Esophagus squamous epithelium (tissue), 5 donors: ENCODE data around the gene EVC. TPM values are rescaled to one million over a fixed set of nuclear protein-coding genes. Genes with fewer than 3 reads are reported as not detected.

Source experiments
- DNase-seq: peaks from one replicate; lab custom pipeline; 2025; lab: John Stamatoyannopoulos, UW
- H3K27ac ChIP-seq, 4 donors: fragments of 200-600 bp; sonication (generic); one replicate each; pipeline ENCODE4 v1.5.1; 2016 to 2019; ENCODE audit warnings: mild to moderate bottlenecking in 1 of 4
- H3K27me3 ChIP-seq, 4 donors: fragments of 200-600 bp; sonication (generic); 1 replicate in 3 of 4; 2 replicates in 1 of 4; pipeline versions ENCODE4 v1.5.1 to v1.6.0; 2017 to 2021; ENCODE audit warnings: antibody characterized with exemption in 1 of 4
- H3K36me3 ChIP-seq, 3 donors: fragments of 200-600 bp; sonication (generic); one replicate each; pipeline ENCODE4 v1.5.1; 2016 to 2019
- H3K4me1 ChIP-seq, 3 donors: fragments of 200-600 bp; sonication (generic); one replicate each; pipeline ENCODE4 v1.5.1; 2017 to 2019
- H3K4me3 ChIP-seq, 4 donors: fragments of 200-600 bp; sonication (generic); 1 replicate in 3 of 4; 2 replicates in 1 of 4; pipeline ENCODE4 v1.5.1; 2016 to 2019; ENCODE audit warnings: mild to moderate bottlenecking in 2 of 4, moderate library complexity in 1 of 4
- H3K9me3 ChIP-seq, 3 donors: fragments of 200-600 bp; sonication (generic); one replicate each; pipeline ENCODE4 v1.5.1; 2016 to 2019
- POLR2A ChIP-seq, 4 donors: fragments of 450-650 bp; IDR thresholded peaks; one replicate each; pipeline ENCODE4 v1.6.1; 2017; ENCODE audit warnings: antibody characterized with exemption in 4 of 4, mild to moderate bottlenecking in 4 of 4, moderate library complexity in 3 of 4
- WGBS, 2 donors: methylation state at CpG; one replicate each; pipeline ENCODE4 v1.1.5; 2018; 5-methylcytosine and 5-hydroxymethylcytosine counted together
- intact Hi-C: fragments of 100-400 bp; cut with DNase I; formaldehyde crosslinking; loops from one replicate; pipeline ENCODE4 v1.15.0; 2022
- total RNA-seq, 4 donors: library from RNA; depleted of rRNA; stranded (reverse); fragments of >200 nt; gene quantifications; one replicate each; pipeline ENCODE4 v1.1.0, GENCODE V29; 2016
- TF ChIP-seq, protein P1 (sequence below), 6 experiments: fragments of 450-650 bp in 4 of 6; fragments of 200-600 bp in 2 of 6; sonication (generic) in 2 of 6; IDR thresholded peaks; one replicate each; pipeline ENCODE4 v1.5.1; 2016 to 2019; ENCODE audit warnings: antibody characterized with exemption in 6 of 6, mild to moderate bottlenecking in 4 of 6, moderate library complexity in 4 of 6
- donor health status: DM: yes; HTN: yes; CAD: no.

Gene EVC
- total RNA-seq, 4 donors from 2014 or later: 4.2 to 17.2 (median 6.3) TPM

DNA sequence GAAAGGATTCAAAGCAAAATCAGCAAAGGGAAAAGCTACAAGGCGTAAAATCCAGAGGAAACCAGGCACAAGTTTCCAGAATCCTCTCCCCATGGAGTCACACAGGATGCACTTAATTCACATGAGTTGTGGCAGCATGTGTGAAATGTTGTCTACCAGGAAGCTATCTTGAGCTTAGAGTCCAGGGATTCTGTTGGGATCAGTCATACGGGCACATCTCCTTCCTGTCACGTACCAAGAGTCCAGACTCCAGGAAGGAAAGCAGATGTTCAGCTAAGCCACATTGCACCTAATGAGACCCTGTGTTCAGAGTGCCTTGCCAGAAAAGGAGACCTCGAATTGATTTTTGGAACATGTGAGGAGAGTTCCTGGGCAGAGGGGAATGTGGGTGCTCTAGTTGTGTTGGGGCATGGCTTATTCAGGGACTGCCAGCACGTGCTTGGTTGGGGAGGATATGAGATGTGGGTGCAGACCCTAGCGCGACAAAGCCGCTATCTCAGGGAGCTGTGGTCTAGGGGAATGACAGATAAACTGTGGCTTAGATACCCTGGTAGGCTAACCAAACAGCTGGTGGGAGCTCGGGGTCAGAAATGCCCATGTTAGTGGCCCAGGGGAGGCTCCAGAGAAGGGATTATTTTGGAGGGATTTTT is 70.0 kb downstream of the EVC start:
- Histone ChIP-seq H3K9me3 (peaks cover 0 to 10% (median 5%) of the 10 kb centered on the region in 3 donors), H3K27me3 (no peaks in the 10 kb centered on the region), H3K4me1 (no peaks in the 10 kb centered on the region), H3K4me3 (no peak overlapping the region), H3K27ac (no peak overlapping the region), H3K36me3 (peaks cover 0 to 36% (median 0%) of the 10 kb centered on the region in 3 donors)
- TF ChIP-seq, protein P1, sequence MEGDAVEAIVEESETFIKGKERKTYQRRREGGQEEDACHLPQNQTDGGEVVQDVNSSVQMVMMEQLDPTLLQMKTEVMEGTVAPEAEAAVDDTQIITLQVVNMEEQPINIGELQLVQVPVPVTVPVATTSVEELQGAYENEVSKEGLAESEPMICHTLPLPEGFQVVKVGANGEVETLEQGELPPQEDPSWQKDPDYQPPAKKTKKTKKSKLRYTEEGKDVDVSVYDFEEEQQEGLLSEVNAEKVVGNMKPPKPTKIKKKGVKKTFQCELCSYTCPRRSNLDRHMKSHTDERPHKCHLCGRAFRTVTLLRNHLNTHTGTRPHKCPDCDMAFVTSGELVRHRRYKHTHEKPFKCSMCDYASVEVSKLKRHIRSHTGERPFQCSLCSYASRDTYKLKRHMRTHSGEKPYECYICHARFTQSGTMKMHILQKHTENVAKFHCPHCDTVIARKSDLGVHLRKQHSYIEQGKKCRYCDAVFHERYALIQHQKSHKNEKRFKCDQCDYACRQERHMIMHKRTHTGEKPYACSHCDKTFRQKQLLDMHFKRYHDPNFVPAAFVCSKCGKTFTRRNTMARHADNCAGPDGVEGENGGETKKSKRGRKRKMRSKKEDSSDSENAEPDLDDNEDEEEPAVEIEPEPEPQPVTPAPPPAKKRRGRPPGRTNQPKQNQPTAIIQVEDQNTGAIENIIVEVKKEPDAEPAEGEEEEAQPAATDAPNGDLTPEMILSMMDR (IDR thresholded peaks at IDR 0.05): no peak
- TF ChIP-seq POLR2A (IDR thresholded peaks at IDR 0.05): no peak
- DNase-seq: no peak
- intact Hi-C loops: no loop called here
- 87 to 89% methylated on average over 9 of the region's 9 CpGs for WGBS, 2 donors

DNA sequence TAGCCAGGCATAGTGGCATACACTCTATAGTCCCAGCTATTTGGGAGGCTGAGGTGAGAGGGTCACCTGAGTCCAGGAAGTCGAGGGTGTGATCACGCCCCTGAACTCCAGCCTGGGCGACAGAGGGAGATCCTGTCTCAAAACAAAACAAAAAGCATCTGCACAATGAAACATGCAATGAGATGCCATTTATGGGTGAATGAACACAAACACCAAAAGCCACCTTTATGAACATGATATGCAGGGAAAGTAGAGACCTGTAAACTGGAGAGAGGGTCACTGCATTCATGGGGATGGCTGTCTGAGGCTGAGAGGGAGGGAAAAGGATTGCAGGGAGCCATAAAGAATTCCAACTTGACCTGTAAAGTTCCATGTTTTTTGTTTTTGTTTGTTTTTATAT is 70.7 kb downstream of the EVC start:
- H3K27ac ChIP-seq: no peak overlapping the region
- WGBS, 2 donors: 74 to 82% methylated on average over 3 of the region's 3 CpGs
- H3K27me3 ChIP-seq: no peaks in the 10 kb centered on the region
- TF ChIP-seq, protein P1 (IDR thresholded peaks at IDR 0.05): no peak
- TF ChIP-seq POLR2A (IDR thresholded peaks at IDR 0.05): no peak
- H3K9me3 ChIP-seq: peaks cover 0 to 3% (median 0%) of the 10 kb centered on the region in 3 donors
- H3K4me1 ChIP-seq: no peaks in the 10 kb centered on the region
- DNase-seq: no peak
- peaks cover 0 to 37% (median 0%) of the 10 kb centered on the region in 3 donors for H3K36me3 ChIP-seq
- intact Hi-C loops: no loop called here
- no peak overlapping the region for H3K4me3 ChIP-seq

DNA sequence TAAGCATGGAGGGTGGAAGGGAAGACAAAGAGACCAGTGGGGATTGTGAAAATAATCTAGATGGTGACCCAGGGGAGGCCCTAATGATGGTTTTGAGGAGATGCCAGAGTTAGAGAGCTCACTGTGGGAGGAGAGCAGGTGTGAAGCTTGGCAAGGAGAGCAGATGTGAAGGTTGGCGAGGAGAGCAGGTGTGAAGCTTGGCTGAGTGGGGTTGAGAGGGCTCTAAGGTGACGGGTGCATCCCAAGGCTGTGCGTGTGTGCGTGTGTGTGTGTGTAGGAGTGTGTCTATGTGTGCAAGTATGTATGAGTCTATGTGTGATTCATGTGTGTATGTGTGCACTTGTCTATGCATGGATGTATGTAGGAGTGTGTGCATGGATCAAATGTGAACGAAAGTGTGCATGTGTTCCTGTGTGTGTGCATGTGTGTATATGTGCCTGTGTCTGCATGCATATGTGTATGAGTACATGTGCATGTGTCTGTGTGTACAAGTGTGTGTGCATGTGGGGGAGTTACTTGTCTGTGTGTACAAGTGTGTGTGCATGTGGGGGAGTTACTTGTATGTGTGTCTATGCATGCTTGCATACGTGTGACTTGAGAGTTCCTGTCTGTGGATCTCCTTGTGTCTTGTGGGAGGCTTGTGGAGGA is 72.0 kb downstream of the EVC start:
- no peak for DNase-seq
- no peak overlapping the region for H3K27ac ChIP-seq
- no peak for TF ChIP-seq POLR2A (IDR thresholded peaks at IDR 0.05)
- TF ChIP-seq, protein P1 (IDR thresholded peaks at IDR 0.05): no peak
- intact Hi-C loops: no loop called here
- WGBS, 2 donors: 86 to 87% methylated on average over 6 of the region's 6 CpGs
- H3K27me3 ChIP-seq: no peaks in the 10 kb centered on the region
- peaks cover 0 to 45% (median 0%) of the 10 kb centered on the region in 3 donors for H3K36me3 ChIP-seq
- no peaks in the 10 kb centered on the region for H3K4me1 ChIP-seq
- no peaks in the 10 kb centered on the region for H3K9me3 ChIP-seq
- H3K4me3 ChIP-seq: no peak overlapping the region

DNA sequence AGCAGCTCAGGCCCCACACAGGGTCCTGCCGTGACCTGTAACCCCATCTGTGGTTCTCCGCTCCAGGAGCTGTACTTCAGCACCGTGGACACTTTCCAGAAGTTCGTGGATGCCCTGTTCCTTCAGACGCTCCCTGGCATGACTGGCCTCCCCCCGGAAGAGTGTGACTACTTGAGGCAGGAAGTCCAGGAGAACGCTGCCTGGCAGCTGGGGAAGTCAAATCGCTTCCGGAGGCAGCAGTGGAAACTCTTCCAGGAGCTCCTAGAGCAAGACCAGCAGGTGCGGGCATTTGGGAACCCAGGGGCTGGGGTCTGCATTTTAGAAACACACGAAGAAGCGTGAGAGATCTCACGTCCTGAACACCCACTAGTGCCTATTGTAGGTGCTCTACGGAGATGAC is 72.5 kb downstream of the EVC start:
- no peak overlapping the region for H3K4me3 ChIP-seq

DNA sequence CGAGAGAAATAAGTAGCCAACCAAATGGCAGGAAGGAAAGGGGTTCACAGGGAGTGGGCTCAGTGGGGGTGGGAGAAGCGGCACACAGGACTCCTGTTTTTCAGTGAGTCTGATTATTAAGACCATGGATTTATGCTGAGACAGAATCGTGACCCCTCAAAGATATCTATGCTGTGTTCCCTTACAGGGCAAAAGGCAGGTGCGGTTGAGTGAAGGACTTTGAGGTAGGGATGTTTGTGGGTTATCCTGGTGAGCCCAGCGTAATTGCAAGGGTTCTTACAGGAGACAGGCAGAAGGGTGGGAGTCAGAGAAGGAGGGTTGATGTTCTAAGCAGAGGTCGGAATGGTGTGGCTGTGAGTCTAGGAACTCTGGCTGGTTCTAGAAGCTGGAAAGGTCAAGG is 73.0 kb downstream of the EVC start:
- 83 to 92% methylated on average over 6 of the region's 6 CpGs for WGBS, 2 donors
- DNase-seq: no peak
- intact Hi-C loops: no loop called here
- TF ChIP-seq, protein P1 (IDR thresholded peaks at IDR 0.05): no peak
- TF ChIP-seq POLR2A (IDR thresholded peaks at IDR 0.05): no peak
- no peak overlapping the region for H3K4me3 ChIP-seq
- no peaks in the 10 kb centered on the region for H3K27me3 ChIP-seq
- no peaks in the 10 kb centered on the region for H3K9me3 ChIP-seq
- peaks cover 0 to 56% (median 0%) of the 10 kb centered on the region in 3 donors for H3K36me3 ChIP-seq
- no peak overlapping the region for H3K27ac ChIP-seq
- H3K4me1 ChIP-seq: no peaks in the 10 kb centered on the region

More for the DNA sequence above, 72.5 kb downstream of the EVC start:
- no peaks in the 10 kb centered on the region for H3K27me3 ChIP-seq
- H3K27ac ChIP-seq: no peak overlapping the region
- no peaks in the 10 kb centered on the region for H3K4me1 ChIP-seq
- WGBS, 2 donors: 86 to 94% methylated on average over 7 to 13 of the region's 14 CpGs
- no peak for DNase-seq
- intact Hi-C loops: no loop called here
- H3K36me3 ChIP-seq: peaks cover 0 to 51% (median 0%) of the 10 kb centered on the region in 3 donors
- no peaks in the 10 kb centered on the region for H3K9me3 ChIP-seq
- no peak for TF ChIP-seq POLR2A (IDR thresholded peaks at IDR 0.05)
- TF ChIP-seq, protein P1 (IDR thresholded peaks at IDR 0.05): no peak
